K562 (cell line): Measurements from ENCODE around the gene NFATC3. TPM values are rescaled to one million over a fixed set of nuclear protein-coding genes. Genes with fewer than 3 reads are reported as not detected.

Experiments used
- ATAC-seq: fragments of 200-7000 bp; cut with Tn5 transposase; 3 replicates; pipeline ENCODE4 v1.9.1; 2020; ENCODE audit warnings: moderate library complexity
- BruUV-seq: library from RNA; stranded (reverse); fragments of 400-500 nt; replicated peaks from 2 replicates; lab custom pipeline; 2021; lab: Mats Ljungman, UMichigan
- CTCF ChIA-PET: fragments of 300-600 bp; formaldehyde crosslinking; extraction: SDS; loops from one replicate; lab custom pipeline; 2021; ENCODE audit warnings: low intra/inter-chr PET ratio; lab: Yijun Ruan, JAX
- POLR2A ChIA-PET: fragments of 300-600, 350-650 bp; sonication (Branson Sonifier 250); formaldehyde crosslinking; extraction: SDS; loops from one replicate; lab custom pipeline; 2021; ENCODE audit warnings: antibody characterized with exemption, inconsistent platforms; lab: Yijun Ruan, JAX
- DNase-seq, 4 experiments: peaks; one replicate each; pipeline versions ENCODE4 v3.0.0 to v3.0.0-alpha.2; 2011 to 2018; ENCODE audit warnings: low spot score in 3 of 4, mixed read lengths in 3 of 4; ENCODE audit errors: extremely low read depth in 1 of 4
- FAIRE-seq: peaks from 2 replicates; lab custom pipeline; 2011; peaks lifted over from hg19 to GRCh38; lab: Jason Lieb, UNC
- H2AFZ ChIP-seq: 2 replicates; pipeline ENCODE4 v1.6.0; 2011; ENCODE audit warnings: low read depth, low read length, control low read depth, inconsistent platforms
- H3K27ac ChIP-seq: fragments of 200-600 bp; 3 replicates; pipeline ENCODE4 v1.8.0; 2011; ENCODE audit warnings: low read depth, mild to moderate bottlenecking, control low read depth, inconsistent platforms, low read length, moderate library complexity, mixed read lengths; ENCODE audit errors: extremely low read depth
- H3K27me3 ChIP-seq, 2 experiments: fragments of 300-600 bp in 1 of 2; 2 replicates in 1 of 2; 3 replicates in 1 of 2; pipeline versions ENCODE4 v1.6.0 to v1.8.0; 2011; ENCODE audit warnings: inconsistent platforms in 2 of 2, low read length in 2 of 2, mild to moderate bottlenecking in 1 of 2, mixed read lengths in 1 of 2, moderate library complexity in 1 of 2; ENCODE audit not compliant: control insufficient read depth in 2 of 2, insufficient read depth in 2 of 2
- H3K36me3 ChIP-seq: fragments of 300-600 bp; 3 replicates; pipeline ENCODE4 v1.8.0; 2011; ENCODE audit warnings: mild to moderate bottlenecking, low read length, inconsistent platforms; ENCODE audit not compliant: control insufficient read depth, insufficient read depth
- H3K4me1 ChIP-seq, 2 experiments: fragments of 200-600 bp in 1 of 2; replicated peaks in 1 of 2; 2 replicates in 1 of 2; 3 replicates in 1 of 2; pipeline versions ENCODE4 v1.5.1 to v1.8.0; 2011; ENCODE audit warnings: inconsistent platforms in 2 of 2, low read length in 2 of 2, mild to moderate bottlenecking in 1 of 2, mixed read lengths in 1 of 2, moderate library complexity in 1 of 2; ENCODE audit not compliant: control insufficient read depth in 2 of 2, insufficient read depth in 2 of 2
- H3K4me2 ChIP-seq: 2 replicates; pipeline ENCODE4 v1.6.1; 2011; ENCODE audit warnings: low read length, control low read depth, inconsistent platforms, mixed read lengths; ENCODE audit not compliant: insufficient read depth
- H3K4me3 ChIP-seq: fragments of 200-600 bp; sonication (generic), shearing (Covaris generic); 2 replicates; pipeline ENCODE4 v1.5.1; 2016; ENCODE audit warnings: control low read depth, inconsistent platforms
- H3K79me2 ChIP-seq: fragments of 200-600 bp; 3 replicates; pipeline ENCODE4 v1.8.0; 2011; ENCODE audit warnings: low read length, inconsistent platforms; ENCODE audit not compliant: control insufficient read depth, insufficient read depth
- H3K9ac ChIP-seq, 2 experiments: 2 replicates each; pipeline versions ENCODE4 v1.6.0 to v1.6.1; 2011; ENCODE audit warnings: low read depth in 2 of 2, low read length in 2 of 2, control low read depth in 1 of 2, inconsistent platforms in 1 of 2, mild to moderate bottlenecking in 1 of 2, mixed read lengths in 1 of 2; ENCODE audit not compliant: insufficient read depth in 1 of 2
- H3K9me1 ChIP-seq: one replicate; pipeline ENCODE4 v1.6.0; 2011; ENCODE audit warnings: inconsistent platforms, mild to moderate bottlenecking, low read length, moderate library complexity; ENCODE audit not compliant: control insufficient read depth, insufficient read depth
- H3K9me3 ChIP-seq: replicated peaks from 2 replicates; pipeline ENCODE4 v1.5.1; 2011; ENCODE audit warnings: low read depth, low read length, inconsistent platforms; ENCODE audit not compliant: control insufficient read depth, insufficient read depth
- H4K20me1 ChIP-seq: replicated peaks from 2 replicates; pipeline ENCODE4 v1.6.1; 2011; ENCODE audit warnings: low read length, inconsistent platforms, mixed read lengths; ENCODE audit not compliant: control insufficient read depth, insufficient read depth
- CBFA2T2 ChIP-seq: fragments of 450-650 bp; conservative IDR thresholded peaks from 2 replicates; pipeline ENCODE4 v1.6.1; 2017; ENCODE audit warnings: mild to moderate bottlenecking
- CBFA2T3 ChIP-seq: fragments of 450-650 bp; IDR thresholded peaks from 2 replicates; pipeline ENCODE4 v1.6.1; 2017
- EHMT2 ChIP-seq: fragments of 450-650 bp; IDR thresholded peaks from 2 replicates; pipeline ENCODE4 v1.6.1; 2018; ENCODE audit warnings: antibody characterized with exemption
- GMEB1 ChIP-seq: fragments of 250-450 bp; sonication (Bioruptor Pico); IDR thresholded peaks from 2 replicates; pipeline ENCODE4 v1.4.0; 2020; ENCODE audit warnings: mild to moderate bottlenecking
- HDAC6 ChIP-seq: IDR thresholded peaks from 2 replicates; pipeline ENCODE4 v1.6.1; 2012; ENCODE audit warnings: low read depth, mild to moderate bottlenecking, control low read depth, inconsistent platforms, low read length, moderate library complexity
- HLTF ChIP-seq: fragments of 450-650 bp; IDR thresholded peaks from 2 replicates; pipeline ENCODE4 v1.6.1; 2016
- HNRNPL ChIP-seq: fragments of 200-400 bp; formaldehyde crosslinking; IDR thresholded peaks from 2 replicates; pipeline ENCODE4 v1.6.1; 2017; ENCODE audit warnings: low read depth, mild to moderate bottlenecking, low read length
- KLF16 ChIP-seq: IDR thresholded peaks from 2 replicates; pipeline ENCODE4 v1.6.1; 2016; ENCODE audit warnings: antibody characterized with exemption
- MXD1 ChIP-seq: fragments of 250-450 bp; sonication (Bioruptor Pico); IDR thresholded peaks from 2 replicates; pipeline ENCODE4 v1.8.0; 2021; ENCODE audit warnings: borderline replicate concordance, mild to moderate bottlenecking, moderate library complexity; ENCODE audit not compliant: poor library complexity, severe bottlenecking
- NEUROD1 ChIP-seq: fragments of 150-350 bp; IDR thresholded peaks from 2 replicates; pipeline ENCODE4 v1.6.1; 2014; ENCODE audit warnings: borderline replicate concordance, low read length, low read depth; ENCODE audit not compliant: partially characterized antibody
- NFRKB ChIP-seq: fragments of 450-650 bp; IDR thresholded peaks from 2 replicates; pipeline ENCODE4 v1.6.1; 2016; ENCODE audit warnings: low read depth
- NFXL1 ChIP-seq: fragments of 450-650 bp; formaldehyde crosslinking; IDR thresholded peaks from 2 replicates; pipeline ENCODE4 v1.4.0; 2021; ENCODE audit warnings: mild to moderate bottlenecking
- RBM14 ChIP-seq: fragments of 200-400 bp; formaldehyde crosslinking; IDR thresholded peaks from 2 replicates; pipeline ENCODE4 v1.6.1; 2018; ENCODE audit warnings: low read depth, mild to moderate bottlenecking, low read length, moderate library complexity, borderline replicate concordance; ENCODE audit not compliant: insufficient read depth
- RNF219 ChIP-seq: fragments of 250-450 bp; sonication (Bioruptor Pico); IDR thresholded peaks from 2 replicates; pipeline ENCODE4 v1.5.0; 2022; ENCODE audit warnings: mild to moderate bottlenecking
- TAF1 ChIP-seq: IDR thresholded peaks from 2 replicates; pipeline ENCODE4 v1.6.1; 2011; ENCODE audit warnings: mild to moderate bottlenecking, low read length, moderate library complexity; ENCODE audit not compliant: insufficient read depth, control insufficient read depth, severe bottlenecking; ENCODE audit errors: extremely low read depth
- TAF15 ChIP-seq: fragments of 200-400 bp; formaldehyde crosslinking; IDR thresholded peaks from 2 replicates; pipeline ENCODE4 v1.6.1; 2017; ENCODE audit warnings: mild to moderate bottlenecking, low read depth, low read length, moderate library complexity
- THRAP3 ChIP-seq: fragments of 450-650 bp; IDR thresholded peaks from 2 replicates; pipeline ENCODE4 v1.6.1; 2016; ENCODE audit warnings: mild to moderate bottlenecking, inconsistent platforms, borderline replicate concordance
- ZNF354B ChIP-seq: fragments of 250-450 bp; sonication (Bioruptor Pico); IDR thresholded peaks from 2 replicates; pipeline ENCODE4 v1.4.0; 2020
- ZNF408 ChIP-seq: fragments of 250-450 bp; sonication (Bioruptor Pico); IDR thresholded peaks from 2 replicates; pipeline ENCODE4 v1.4.0; 2020; ENCODE audit warnings: low read depth, mild to moderate bottlenecking, moderate library complexity
- in situ Hi-C: fragments of 300-500 bp; cut with MboI; formaldehyde crosslinking; loops from 4 replicates; pipeline ENCODE4 v1.15.0; 2018; ENCODE audit warnings: inconsistent platforms, mixed read lengths
- intact Hi-C: fragments of 100-400 bp; cut with micrococcal nuclease; formaldehyde crosslinking; loops from 2 replicates; pipeline ENCODE4 v1.14.2; 2022
- polyA plus RNA-seq, 8 experiments: library from polyadenylated mRNA; depleted of rRNA in 4 of 8; stranded (reverse) in 5 of 8; unstranded in 3 of 8; fragments of >200 nt; fragmentation: Nextera tagmentation in 2 of 8; fragmentation: Illumina TruSeq in 1 of 8; extraction: Ambion mirVana in 2 of 8; extraction: Trizol in 1 of 8; gene quantifications; 2 replicates each; pipeline versions ENCODE4 v1.2.1 to v1.2.3, GENCODE V29; 2011 to 2014; ENCODE audit warnings: inconsistent platforms in 1 of 8, missing spikeins in 1 of 8
- total RNA-seq, 7 experiments: library from RNA; depleted of rRNA in 6 of 7; stranded (reverse); fragments of >200 nt in 6 of 7; fragmentation: Illumina TruSeq in 2 of 7; extraction: Trizol in 2 of 7; gene quantifications; 2 replicates each; pipeline versions ENCODE4 v1.2.1 to v1.2.3, GENCODE V29; 2011 to 2021; ENCODE audit warnings: low replicate concordance in 1 of 7

NFATC3 gene
- total and polyA plus RNA-seq, 9 of the 15 experiments (the other 6 are each of a cell fraction or from before 2014, with no cell fraction given): 15.7 to 98.4 (median 59.4) TPM

GRCh38 chr16:68059804-68060203 lies 25.4 kb upstream of the NFATC3 start:
- Histone ChIP-seq H2AFZ (no peak overlapping the region), H3K79me2 (no peaks in the 10 kb centered on the region), H3K27ac (no peak overlapping the region), H3K9me1 (no peaks in the 10 kb centered on the region), H3K9me3 (no peaks in the 10 kb centered on the region), H3K36me3 (peaks cover 59% of the 10 kb centered on the region; the same call in 2 of the 3 replicates), H3K4me2 (no peak overlapping the region)
- in situ Hi-C loops: no loop called here
- FAIRE-seq (no peak), DNase-seq (no peak), ATAC-seq (no peak)
- POLR2A ChIA-PET: no interaction called here
- no TSS peak for BruUV-seq
- intact Hi-C loops: no loop called here
- TF ChIP-seq EHMT2 (no peak), KLF16 (no peak), TAF1 (no peak), CBFA2T3 (no peak), THRAP3 (no peak), ZNF354B (no peak), GMEB1 (CRISPR knock-in tag) (no peak), MXD1 (CRISPR knock-in tag) (no peak), RBM14 (no peak), NFRKB (no peak), NFXL1 (CRISPR knock-in tag) (no peak), TAF15 (no peak), HLTF (no peak), CBFA2T2 (no peak), ZNF408 (no peak), HNRNPL (no peak), RNF219 (CRISPR knock-in tag) (no peak), HDAC6 (no peak), NEUROD1 (no peak)
- TF ChIP-seq, all 486 proteins: peak for 0
- no peaks in the 10 kb centered on the region; the same call in 1 of the 2 replicates for H4K20me1 ChIP-seq
- H3K4me1 ChIP-seq: peaks cover 4 to 10% of the 10 kb centered on the region in 2 experiments; a peak in 4 of 5 replicates
- H3K9ac ChIP-seq: no peak overlapping the region
- H3K27me3 ChIP-seq: no peaks in the 10 kb centered on the region
- no peak overlapping the region for H3K4me3 ChIP-seq
- CTCF ChIA-PET: no interaction called here
